Motor neuron (in vitro differentiated cells): ENCODE measurements around the gene TNRC6C. TPM values are rescaled to one million over a fixed set of nuclear protein-coding genes. Genes with fewer than 3 reads are reported as not detected.
"Not testable (repeated sequence)": the region's sequence is repeated elsewhere in the genome, so short reads cannot be mapped to it uniquely, and the experiment has no call there.

Source experiments
- ATAC-seq, 8 experiments: fragments of 200-7000 bp; cut with Tn5 transposase; replicated peaks in 6 of 8; 2 replicates each; pipeline ENCODE4 v1.8.0; 2021; ENCODE audit warnings: mild to moderate bottlenecking in 8 of 8, moderate library complexity in 8 of 8
- H3K27ac ChIP-seq, 2 donors: fragments of 250-450 bp; sonication (Bioruptor Pico); 2 replicates each; pipeline ENCODE4 v1.9.0; 2021; ENCODE audit warnings: antibody characterized with exemption in 2 of 2, mild to moderate bottlenecking in 2 of 2, moderate library complexity in 1 of 2
- H3K4me1 ChIP-seq, 2 donors: fragments of 250-450 bp; sonication (Bioruptor Pico); replicated peaks in 1 of 2; 2 replicates each; pipeline ENCODE4 v1.6.1; 2021; ENCODE audit warnings: antibody characterized with exemption in 2 of 2, mild to moderate bottlenecking in 2 of 2, moderate library complexity in 1 of 2
- H3K4me3 ChIP-seq, 5 donors: fragments of 250-450 bp; sonication (Bioruptor Pico); 2 replicates each; pipeline ENCODE4 v1.9.0; 2021; ENCODE audit warnings: antibody characterized with exemption in 5 of 5, mild to moderate bottlenecking in 5 of 5, moderate library complexity in 4 of 5
- WGBS, 10 experiments: fragments of 450-650 bp; shearing (Covaris generic); methylation state at CpG; one replicate each; pipeline ENCODE4 v1.0.0; 2022; 5-methylcytosine and 5-hydroxymethylcytosine counted together
- in situ Hi-C, 9 experiments: fragments of 400-800 bp; cut with MboI; loops; one replicate each; pipeline ENCODE4 v1.15.0; 2021; ENCODE audit warnings: low sequenced_read_pairs in 9 of 9, low pct_unique_long_range_greater_than_20kb in 2 of 9; ENCODE audit not compliant: unreplicated experiment in 9 of 9
- total RNA-seq, 8 experiments: library from RNA; unstranded; fragments of 300-600 nt; gene quantifications; 2 replicates each; pipeline versions ENCODE4 v1.2.3 to v1.2.4, GENCODE V29; 2022

TNRC6C gene
- total RNA-seq, 8 experiments from 2014 or later, result 5.6 to 20.6 (median 16.1) TPM

DNA sequence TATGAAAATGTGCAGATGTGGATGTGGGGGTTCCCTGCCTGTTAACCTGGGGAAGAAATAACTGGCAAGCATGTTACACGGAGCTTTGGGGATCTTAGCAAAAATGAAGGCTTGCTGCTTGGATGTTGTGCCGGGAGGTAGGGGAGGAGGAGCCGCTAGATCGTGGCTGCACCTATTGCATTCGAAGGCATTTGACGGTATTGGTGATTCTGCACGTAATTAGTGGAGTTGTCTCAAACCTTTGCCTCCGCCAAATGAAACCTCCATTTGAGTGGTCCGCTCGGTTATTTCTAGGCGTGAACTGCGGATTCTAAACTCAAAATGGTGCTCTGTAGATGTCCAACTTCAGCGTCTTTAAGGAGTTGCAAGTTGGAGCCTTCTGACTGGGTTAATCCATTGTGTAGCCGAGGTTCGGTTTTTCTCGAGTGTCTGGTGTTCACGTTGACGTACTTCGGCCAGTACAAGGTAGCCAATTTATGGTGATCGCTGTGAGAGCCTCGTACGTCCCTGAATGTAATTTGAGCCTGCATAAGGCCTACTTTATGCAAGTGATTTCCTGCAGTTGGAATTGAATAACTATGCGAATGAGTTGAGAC lies 1.5 kb downstream of the TNRC6C start:
- Histone ChIP-seq H3K27ac (peak overlapping the region; percentile 80 to 90), H3K4me1 (peaks cover 38 to 50% of the 10 kb centered on the region in 2 donors), H3K4me3 (peak overlapping the region; percentile 67 to 97 (median 89))
- no peak for ATAC-seq
- in situ Hi-C loops, result loop anchor here in 2 of 9 experiments (25.0 kb wide), 1 partner anchor 423 kb away; no protein-coding TSS in a partner anchor
- WGBS, 10 experiments, result 0 to 78% (median 3%) methylated on average over 2 to 16 of the region's 23 CpGs

- 88 to 100% (median 99%) methylated on average over 1 to 4 of the region's 4 CpGs; no CpG with 5 or more reads in 2 of the 10 experiments for WGBS, 10 experiments
- H3K4me3 ChIP-seq, result peak overlapping the region in 2 of 5 donors; percentile 90 to 97
- ATAC-seq, result no peak
- H3K4me1 ChIP-seq, result peaks cover 41 to 59% of the 10 kb centered on the region in 2 donors
- no peak overlapping the region for H3K27ac ChIP-seq
- in situ Hi-C loops, result loop anchor here in 2 of 9 experiments (25.0 kb wide), 1 partner anchor 424 kb away; no protein-coding TSS in a partner anchor
Observed at GRCh38 chr17:77961741-77962140, 3.2 kb downstream of the TNRC6C start.

DNA sequence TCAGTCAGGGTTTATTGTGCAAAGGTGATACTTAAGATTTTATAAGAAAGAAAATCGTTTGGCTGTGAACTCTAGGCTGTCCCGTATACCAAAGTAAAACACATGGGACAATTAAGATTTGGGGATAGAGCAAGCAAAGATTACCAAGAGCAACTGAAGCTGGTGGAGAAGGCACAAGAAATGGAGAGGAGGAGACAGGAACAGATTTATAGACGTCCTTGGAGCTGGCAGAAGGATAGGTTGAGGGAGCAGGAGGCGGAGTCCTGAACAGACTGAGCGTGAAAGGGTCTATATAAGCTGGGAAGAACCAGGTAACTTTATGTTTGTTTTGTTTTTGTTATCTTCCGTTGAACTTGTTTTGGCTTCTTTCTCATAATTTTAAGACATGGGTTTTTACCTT lies 3.8 kb downstream of the TNRC6C start:
- 47 to 87% (median 67%) methylated on average over 2 to 6 of the region's 6 CpGs for WGBS, 10 experiments
- in situ Hi-C loops, result loop anchor here in 2 of 9 experiments (25.0 kb wide), 1 partner anchor 425 kb away; no protein-coding TSS in a partner anchor
- Histone ChIP-seq H3K4me3 (peak overlapping the region in 2 of 5 donors; percentile 90 to 97), H3K27ac (no peak overlapping the region), H3K4me1 (peaks cover 36 to 53% of the 10 kb centered on the region in 2 donors)
- ATAC-seq, result no peak

- Histone ChIP-seq H3K4me3 (peak overlapping the region in 1 of 5 donors; percentile 6), H3K27ac (no peak overlapping the region), H3K4me1 (peaks cover 33 to 50% of the 10 kb centered on the region in 2 donors)
- WGBS, 10 experiments, result 0 to 55% (median 18%) methylated on average over 1 to 2 of the region's 2 CpGs; no CpG with 5 or more reads in 3 of the 10 experiments
- peak; percentile 27 to 67 (median 49) for ATAC-seq
- in situ Hi-C loops, result loop anchor here in 2 of 9 experiments (25.0 kb wide), 1 partner anchor 426 kb away; no protein-coding TSS in a partner anchor
Observed at GRCh38 chr17:77963441-77963840, 4.9 kb downstream of the TNRC6C start.

DNA sequence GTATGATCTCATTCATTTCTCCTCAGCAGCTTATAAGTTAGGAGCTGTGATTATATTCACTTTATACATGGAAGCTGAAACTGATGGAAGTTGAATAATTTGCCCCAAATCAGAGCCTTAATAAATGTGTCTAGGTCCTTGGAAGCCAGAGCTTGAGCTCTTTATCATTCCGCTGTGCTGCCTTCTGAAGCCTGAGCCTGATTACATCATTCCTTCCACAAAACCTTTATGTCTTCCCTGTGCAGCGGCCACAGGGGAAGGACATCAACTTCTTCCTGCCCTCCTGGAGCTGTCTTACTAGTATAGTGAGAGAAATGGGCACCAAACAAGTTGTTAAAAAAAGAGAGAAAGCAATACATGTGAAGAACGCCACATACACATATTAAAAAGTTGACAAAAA lies 6.8 kb downstream of the TNRC6C start:
- in situ Hi-C loops, result loop anchor here in 2 of 9 experiments (25.0 kb wide), 1 partner anchor 428 kb away; no protein-coding TSS in a partner anchor
- WGBS, 10 experiments, result 71 to 100% (median 88%) methylated on average over 1 to 3 of the region's 3 CpGs; no CpG with 5 or more reads in 1 of the 10 experiments
- ATAC-seq, result peak in 5 of 8 experiments; percentile 54 to 71 (median 67)
- H3K4me1 ChIP-seq, result peaks cover 33 to 49% of the 10 kb centered on the region in 2 donors
- H3K4me3 ChIP-seq, result no peak overlapping the region
- H3K27ac ChIP-seq, result no peak overlapping the region

DNA sequence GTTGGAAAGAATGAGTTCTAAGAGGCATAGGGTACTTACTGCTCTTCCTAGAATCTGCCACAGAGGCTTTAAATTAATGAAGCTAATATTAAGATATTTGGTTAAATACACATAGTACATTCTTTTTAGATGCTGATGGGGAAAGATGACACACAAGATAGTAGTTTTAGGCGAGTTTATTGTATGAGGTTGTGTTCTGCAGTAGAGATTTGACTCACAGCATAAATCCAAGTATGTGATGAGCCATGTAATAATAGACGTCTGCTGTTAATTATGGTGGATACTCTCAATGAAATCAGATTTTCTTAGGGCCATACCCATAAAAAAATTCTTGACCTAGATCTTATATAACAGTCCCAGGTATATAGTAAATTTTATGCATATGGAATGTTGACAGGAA lies 8.0 kb downstream of the TNRC6C start:
- peaks cover 33 to 38% of the 10 kb centered on the region in 2 donors for H3K4me1 ChIP-seq
- in situ Hi-C loops, result loop anchor here in 2 of 9 experiments (25.0 kb wide), 1 partner anchor 429 kb away; no protein-coding TSS in a partner anchor
- ATAC-seq, result no peak
- H3K4me3 ChIP-seq, result no peak overlapping the region
- H3K27ac ChIP-seq, result no peak overlapping the region
- 30 to 100% (median 69%) methylated on average over 1 to 2 of the region's 2 CpGs; no CpG with 5 or more reads in 5 of the 10 experiments for WGBS, 10 experiments

GRCh38 chr17:77968788-77969187 lies 10.3 kb downstream of the TNRC6C start:
- WGBS, 10 experiments, result 82 to 100% (median 91%) methylated on average over 2 to 3 of the region's 3 CpGs; no CpG with 5 or more reads in 4 of the 10 experiments
- H3K27ac ChIP-seq, result no peak overlapping the region
- no peak for ATAC-seq
- no peak overlapping the region for H3K4me3 ChIP-seq
- peaks cover 13 to 16% of the 10 kb centered on the region in 2 donors for H3K4me1 ChIP-seq
- in situ Hi-C loops, result loop anchor here in 2 of 9 experiments (25.0 kb wide), 1 partner anchor 431 kb away; no protein-coding TSS in a partner anchor

- H3K4me1 ChIP-seq, H3K4me3 ChIP-seq, ATAC-seq, H3K27ac ChIP-seq: not testable (repeated sequence)
- in situ Hi-C loops, result loop anchor here in 2 of 9 experiments (25.0 kb wide), 1 partner anchor 435 kb away; no protein-coding TSS in a partner anchor
- whole genome bisulfite sequencing, 10 experiments, result 74 to 100% (median 94%) methylated on average over 1 to 3 of the region's 3 CpGs
Observed at GRCh38 chr17:77972271-77972670, 13.8 kb downstream of the TNRC6C start.

DNA sequence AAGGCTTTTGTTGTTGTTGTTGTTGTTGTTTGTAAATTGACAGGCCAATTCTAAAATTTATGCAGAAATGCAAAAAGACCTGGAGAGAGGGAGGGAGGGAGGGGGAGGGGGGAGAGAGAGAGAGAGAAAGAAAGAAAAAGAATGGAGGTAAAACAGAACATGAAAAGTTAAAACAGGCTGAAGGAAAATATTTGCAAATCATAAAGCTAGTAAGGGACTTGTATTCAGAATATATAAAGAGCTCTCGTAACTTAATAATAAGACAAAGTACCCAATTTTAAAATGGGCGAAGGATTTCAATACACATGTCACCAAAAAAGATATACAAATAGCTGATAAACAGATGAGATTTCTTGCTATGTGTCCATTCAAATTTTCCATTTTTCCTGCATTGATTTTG lies 15.4 kb downstream of the TNRC6C start:
- Histone ChIP-seq H3K4me1 (no peaks in the 10 kb centered on the region), H3K4me3 (no peak overlapping the region), H3K27ac (no peak overlapping the region)
- in situ Hi-C loops, result loop anchor here in 2 of 9 experiments (25.0 kb wide), 1 partner anchor 437 kb away; no protein-coding TSS in a partner anchor
- WGBS, 10 experiments, result 91 to 100% (median 100%) methylated on average over 1 to 2 of the region's 2 CpGs; no CpG with 5 or more reads in 1 of the 10 experiments
- ATAC-seq, result no peak

- in situ Hi-C loops, result loop anchor here in 2 of 9 experiments (25.0 kb wide), 1 partner anchor 437 kb away; no protein-coding TSS in a partner anchor
- ATAC-seq, result no peak
- WGBS, 10 experiments, result 43 to 80% (median 55%) methylated on average over 1 to 4 of the region's 4 CpGs; no CpG with 5 or more reads in 4 of the 10 experiments
- no peak overlapping the region for H3K27ac ChIP-seq
- H3K4me1 ChIP-seq, result no peaks in the 10 kb centered on the region
- no peak overlapping the region for H3K4me3 ChIP-seq
Observed at GRCh38 chr17:77974396-77974795, 15.9 kb downstream of the TNRC6C start.

GRCh38 chr17:77982430-77982829 lies 23.9 kb downstream of the TNRC6C start:
- not testable (repeated sequence) for H3K4me3 ChIP-seq, ATAC-seq, H3K27ac ChIP-seq, H3K4me1 ChIP-seq
- 90 to 100% (median 97%) methylated on average over 2 to 6 of the region's 6 CpGs for WGBS, 10 experiments
- in situ Hi-C loops, result loop anchor here in 1 of 9 experiments (25.0 kb wide), 1 partner anchor 195 kb away; no protein-coding TSS in a partner anchor

GRCh38 chr17:77990301-77990700 lies 31.8 kb downstream of the TNRC6C start:
- in situ Hi-C loops, result loop anchor here in 1 of 9 experiments (25.0 kb wide), 1 partner anchor 203 kb away; no protein-coding TSS in a partner anchor
- Histone ChIP-seq H3K4me1 (peaks cover 3 to 14% of the 10 kb centered on the region in 2 donors), H3K27ac (no peak overlapping the region), H3K4me3 (no peak overlapping the region)
- WGBS, 10 experiments, result 86 to 100% (median 97%) methylated on average over 1 to 3 of the region's 3 CpGs; no CpG with 5 or more reads in 3 of the 10 experiments
- ATAC-seq, result no peak

- not testable (repeated sequence) for H3K27ac ChIP-seq, H3K4me3 ChIP-seq, ATAC-seq
- in situ Hi-C loops, result loop anchor here in 1 of 9 experiments (25.0 kb wide), 1 partner anchor 206 kb away; no protein-coding TSS in a partner anchor
- 74 to 100% (median 92%) methylated on average over 1 to 7 of the region's 7 CpGs; no CpG with 5 or more reads in 1 of the 10 experiments for WGBS, 10 experiments
- H3K4me1 ChIP-seq, result peaks cover 4 to 14% of the 10 kb centered on the region in 2 donors
Observed at GRCh38 chr17:77993735-77994134, 35.2 kb downstream of the TNRC6C start.
